HG02885 (cell line): ENCODE measurements around the gene GJB6.
"Not testable (repeated sequence)": the region's sequence is repeated elsewhere in the genome, so short reads cannot be mapped to it uniquely, and the experiment has no call there.

ENCODE experiments used
- ATAC-seq: cut with Tn5 transposase; IDR thresholded peaks from one replicate; pipeline ENCODE4 v1.9.1; 2021; ENCODE audit warnings: mild to moderate bottlenecking; ENCODE audit not compliant: unreplicated experiment, poor library complexity

The GJB6 gene

GRCh38 chr13:20231839-20232555 lies at the start of gene GJB6:
Gene GJB6, minus strand, starts transcription at chr13:20232319. Its CDS starts 8,839 bp downstream, at chr13:20223480.
- ATAC-seq = no peak

- ATAC-seq = not testable (repeated sequence)
Measured at GRCh38 chr13:20276901-20277300, 44.8 kb upstream of the GJB6 start.

GRCh38 chr13:20274466-20274865 lies 42.3 kb upstream of the GJB6 start:
- ATAC-seq = no peak

- ATAC-seq = no peak
Measured at GRCh38 chr13:20272588-20273171, 40.6 kb upstream of the GJB6 start.

GRCh38 chr13:20272104-20272503 lies 40.0 kb upstream of the GJB6 start:
- no peak for ATAC-seq

- no peak for ATAC-seq
Measured at GRCh38 chr13:20271441-20271840, 39.3 kb upstream of the GJB6 start.

- no peak for ATAC-seq
Measured at GRCh38 chr13:20270163-20270865, 38.2 kb upstream of the GJB6 start.

GRCh38 chr13:20264271-20265018 lies 32.3 kb upstream of the GJB6 start:
- ATAC-seq = peak; percentile 76

- ATAC-seq = no peak
Measured at GRCh38 chr13:20263393-20264044, 31.4 kb upstream of the GJB6 start.

- no peak for ATAC-seq
Measured at GRCh38 chr13:20258963-20259288, 26.8 kb upstream of the GJB6 start.

- no peak for ATAC-seq
Measured at GRCh38 chr13:20258208-20258962, 26.3 kb upstream of the GJB6 start.

- ATAC-seq = no peak
Measured at GRCh38 chr13:20254076-20254475, 22.0 kb upstream of the GJB6 start.

- ATAC-seq = no peak
Measured at GRCh38 chr13:20249913-20250312, 17.8 kb upstream of the GJB6 start.

- ATAC-seq = no peak
Measured at GRCh38 chr13:20247963-20248362, 15.8 kb upstream of the GJB6 start.

- ATAC-seq = no peak
Measured at GRCh38 chr13:20247403-20247802, 15.3 kb upstream of the GJB6 start.

- ATAC-seq = no peak
Measured at GRCh38 chr13:20241593-20241992, 9.5 kb upstream of the GJB6 start.

GRCh38 chr13:20239748-20240147 lies 7.6 kb upstream of the GJB6 start:
- no peak for ATAC-seq

- ATAC-seq = no peak
Measured at GRCh38 chr13:20232556-20233277, 598 bp upstream of the GJB6 start.
